ENCODE results near the gene LCOR.

DNA sequence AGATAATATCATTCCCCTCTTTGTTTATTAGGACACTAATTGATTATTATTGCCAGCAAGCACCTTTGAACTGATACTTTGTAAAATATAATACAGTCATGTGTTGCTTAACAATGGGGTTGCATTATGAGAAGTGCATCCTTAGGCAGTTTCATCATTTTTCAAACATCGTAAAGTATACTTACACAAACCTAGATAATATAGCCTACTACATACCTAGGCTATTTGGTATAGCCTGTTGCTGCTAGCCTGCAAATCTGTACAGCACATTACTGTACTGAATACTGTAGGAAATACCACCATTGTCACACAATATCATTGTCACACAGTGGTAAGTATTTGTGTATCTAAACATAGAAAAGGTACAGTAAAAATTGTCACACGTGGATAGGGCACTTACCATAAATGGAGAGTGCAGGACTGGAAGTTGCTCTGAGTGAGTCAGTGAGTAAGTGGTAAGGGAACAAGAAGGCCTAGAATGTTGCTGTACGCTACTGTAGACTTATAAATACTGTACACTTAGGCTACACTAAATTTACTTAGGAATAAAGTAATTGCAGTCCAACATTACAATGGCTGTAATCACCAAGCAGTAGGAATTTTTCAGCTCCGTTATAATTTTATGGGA, 70.7 kb downstream of the LCOR start:
- TF ChIP-seq, protein P1, sequence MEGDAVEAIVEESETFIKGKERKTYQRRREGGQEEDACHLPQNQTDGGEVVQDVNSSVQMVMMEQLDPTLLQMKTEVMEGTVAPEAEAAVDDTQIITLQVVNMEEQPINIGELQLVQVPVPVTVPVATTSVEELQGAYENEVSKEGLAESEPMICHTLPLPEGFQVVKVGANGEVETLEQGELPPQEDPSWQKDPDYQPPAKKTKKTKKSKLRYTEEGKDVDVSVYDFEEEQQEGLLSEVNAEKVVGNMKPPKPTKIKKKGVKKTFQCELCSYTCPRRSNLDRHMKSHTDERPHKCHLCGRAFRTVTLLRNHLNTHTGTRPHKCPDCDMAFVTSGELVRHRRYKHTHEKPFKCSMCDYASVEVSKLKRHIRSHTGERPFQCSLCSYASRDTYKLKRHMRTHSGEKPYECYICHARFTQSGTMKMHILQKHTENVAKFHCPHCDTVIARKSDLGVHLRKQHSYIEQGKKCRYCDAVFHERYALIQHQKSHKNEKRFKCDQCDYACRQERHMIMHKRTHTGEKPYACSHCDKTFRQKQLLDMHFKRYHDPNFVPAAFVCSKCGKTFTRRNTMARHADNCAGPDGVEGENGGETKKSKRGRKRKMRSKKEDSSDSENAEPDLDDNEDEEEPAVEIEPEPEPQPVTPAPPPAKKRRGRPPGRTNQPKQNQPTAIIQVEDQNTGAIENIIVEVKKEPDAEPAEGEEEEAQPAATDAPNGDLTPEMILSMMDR (IDR thresholded peaks at IDR 0.05): no peak
- no peak for TF ChIP-seq POLR2A (IDR thresholded peaks at IDR 0.05)
